Lower leg skin (tissue), 3 donors: ENCODE results near the gene INO80D.
"Not testable (repeated sequence)": the region's sequence is repeated elsewhere in the genome, so short reads cannot be mapped to it uniquely, and the experiment has no call there.

ENCODE experiments used
- POLR2A ChIP-seq, 2 donors: fragments of 450-650 bp; IDR thresholded peaks; one replicate each; pipeline ENCODE4 v1.6.1; 2016 to 2017; ENCODE audit warnings: antibody characterized with exemption in 2 of 2, mild to moderate bottlenecking in 1 of 2, moderate library complexity in 1 of 2
- TF ChIP-seq, protein P1 (sequence below), 3 donors: fragments of 450-650 bp; IDR thresholded peaks; one replicate each; pipeline ENCODE4 v1.5.1; 2016; ENCODE audit warnings: antibody characterized with exemption in 3 of 3, mild to moderate bottlenecking in 3 of 3, moderate library complexity in 2 of 3

- TF ChIP-seq, protein P1, sequence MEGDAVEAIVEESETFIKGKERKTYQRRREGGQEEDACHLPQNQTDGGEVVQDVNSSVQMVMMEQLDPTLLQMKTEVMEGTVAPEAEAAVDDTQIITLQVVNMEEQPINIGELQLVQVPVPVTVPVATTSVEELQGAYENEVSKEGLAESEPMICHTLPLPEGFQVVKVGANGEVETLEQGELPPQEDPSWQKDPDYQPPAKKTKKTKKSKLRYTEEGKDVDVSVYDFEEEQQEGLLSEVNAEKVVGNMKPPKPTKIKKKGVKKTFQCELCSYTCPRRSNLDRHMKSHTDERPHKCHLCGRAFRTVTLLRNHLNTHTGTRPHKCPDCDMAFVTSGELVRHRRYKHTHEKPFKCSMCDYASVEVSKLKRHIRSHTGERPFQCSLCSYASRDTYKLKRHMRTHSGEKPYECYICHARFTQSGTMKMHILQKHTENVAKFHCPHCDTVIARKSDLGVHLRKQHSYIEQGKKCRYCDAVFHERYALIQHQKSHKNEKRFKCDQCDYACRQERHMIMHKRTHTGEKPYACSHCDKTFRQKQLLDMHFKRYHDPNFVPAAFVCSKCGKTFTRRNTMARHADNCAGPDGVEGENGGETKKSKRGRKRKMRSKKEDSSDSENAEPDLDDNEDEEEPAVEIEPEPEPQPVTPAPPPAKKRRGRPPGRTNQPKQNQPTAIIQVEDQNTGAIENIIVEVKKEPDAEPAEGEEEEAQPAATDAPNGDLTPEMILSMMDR (IDR thresholded peaks at IDR 0.05) = not testable (repeated sequence)
- not testable (repeated sequence) for TF ChIP-seq POLR2A (IDR thresholded peaks at IDR 0.05)
These were observed 52.5 kb downstream of the INO80D start for GRCh38 chr2:206033452-206033851.
